IMR-90 (cell line): Measurements from ENCODE around the gene EIF2A. TPM values are rescaled to one million over a fixed set of nuclear protein-coding genes. Genes with fewer than 3 reads are reported as not detected.
A peak's percentile ranks its signal among the peaks of the same experiment; 100 is the strongest.

Experiments
- ATAC-seq: fragments of 200-7000 bp; cut with Tn5 transposase; 2 replicates; pipeline ENCODE4 v1.9.1; 2020; ENCODE audit warnings: low read depth, mild to moderate bottlenecking, moderate library complexity
- BruUV-seq: library from RNA; stranded (reverse); fragments of 400-500 nt; replicated peaks from 2 replicates; lab custom pipeline; 2021; lab: Mats Ljungman, UMichigan
- CTCF ChIA-PET: fragments of 300-600 bp; formaldehyde crosslinking; extraction: SDS; loops from one replicate; lab custom pipeline; 2021; ENCODE audit warnings: antibody characterized with exemption; lab: Yijun Ruan, JAX
- POLR2A ChIA-PET: fragments of 300-600 bp; sonication (Branson Sonifier 250); formaldehyde crosslinking; loops from one replicate; lab custom pipeline; 2022; ENCODE audit warnings: antibody characterized with exemption; ENCODE audit not compliant: unreplicated experiment; lab: Charles Lee
- DNase-seq: peaks from one replicate; pipeline ENCODE4 v3.0.0; 2013
- H2AFZ ChIP-seq: replicated peaks from 2 replicates; pipeline ENCODE3; 2013; ENCODE audit warnings: low read length, mild to moderate bottlenecking; ENCODE audit not compliant: poor library complexity
- H2AK5ac ChIP-seq: 2 replicates; pipeline ENCODE4 v1.6.1; 2013; ENCODE audit warnings: low read depth, low read length, inconsistent platforms
- H2AK9ac ChIP-seq: replicated peaks from 2 replicates; pipeline ENCODE3; 2013; ENCODE audit warnings: mild to moderate bottlenecking, low read depth, low read length, moderate library complexity; ENCODE audit not compliant: poor library complexity
- H2BK120ac ChIP-seq: 2 replicates; pipeline ENCODE4 v1.6.1; 2013; ENCODE audit warnings: low read depth, low read length, inconsistent platforms
- H2BK15ac ChIP-seq: 3 replicates; pipeline ENCODE4 v1.6.1; 2013; ENCODE audit warnings: low read depth, low read length, inconsistent platforms
- H2BK20ac ChIP-seq: 2 replicates; pipeline ENCODE4 v1.6.1; 2013; ENCODE audit warnings: low read depth, mild to moderate bottlenecking, inconsistent platforms, low read length, moderate library complexity
- H2BK5ac ChIP-seq: 2 replicates; pipeline ENCODE4 v1.6.1; 2013; ENCODE audit warnings: mild to moderate bottlenecking, low read depth, low read length, inconsistent platforms; ENCODE audit not compliant: poor library complexity, severe bottlenecking
- H3K14ac ChIP-seq: replicated peaks from 2 replicates; pipeline ENCODE4 v1.6.1; 2013; ENCODE audit warnings: low read depth, low read length, inconsistent platforms
- H3K18ac ChIP-seq: 2 replicates; pipeline ENCODE4 v1.6.1; 2013; ENCODE audit warnings: low read depth, low read length, control low read depth
- H3K23ac ChIP-seq: 2 replicates; pipeline ENCODE4 v1.6.1; 2013; ENCODE audit warnings: low read depth, low read length, inconsistent platforms
- H3K27ac ChIP-seq: 2 replicates; pipeline ENCODE4 v1.5.1; 2013; ENCODE audit warnings: mild to moderate bottlenecking, control low read depth, low read length; ENCODE audit not compliant: insufficient read depth
- H3K27me3 ChIP-seq: 2 replicates; pipeline ENCODE4 v1.6.1; 2013; ENCODE audit warnings: low read length; ENCODE audit not compliant: control insufficient read depth, insufficient read depth
- H3K36me3 ChIP-seq: 2 replicates; pipeline ENCODE4 v1.6.1; 2013; ENCODE audit warnings: low read length, mixed read lengths; ENCODE audit not compliant: control insufficient read depth, insufficient read depth
- H3K4ac ChIP-seq: 2 replicates; pipeline ENCODE4 v1.6.1; 2013; ENCODE audit warnings: low read depth, low read length, inconsistent platforms
- H3K4me1 ChIP-seq: 2 replicates; pipeline ENCODE4 v1.6.1; 2013; ENCODE audit warnings: low read length, mixed read lengths; ENCODE audit not compliant: control insufficient read depth, insufficient read depth
- H3K4me2 ChIP-seq: 2 replicates; pipeline ENCODE4 v1.6.1; 2013; ENCODE audit warnings: low read depth, mild to moderate bottlenecking, control low read depth, low read length, moderate library complexity
- H3K4me3 ChIP-seq: 2 replicates; pipeline ENCODE4 v1.5.1; 2013; ENCODE audit warnings: low read depth, mild to moderate bottlenecking, control low read depth, low read length, moderate library complexity; ENCODE audit not compliant: insufficient read depth
- H3K56ac ChIP-seq: 2 replicates; pipeline ENCODE4 v1.6.1; 2013; ENCODE audit warnings: low read length, inconsistent platforms; ENCODE audit not compliant: insufficient read depth; ENCODE audit errors: extremely low read depth
- H3K79me1 ChIP-seq, 2 experiments: 2 replicates each; pipeline ENCODE4 v1.6.1; 2013; ENCODE audit warnings: low read length in 2 of 2, inconsistent platforms in 1 of 2, low read depth in 1 of 2
- H3K9ac ChIP-seq: 2 replicates; pipeline ENCODE4 v1.6.1; 2013; ENCODE audit warnings: low read depth, low read length, control low read depth
- H3K9me1 ChIP-seq: 2 replicates; pipeline ENCODE4 v1.6.1; 2013; ENCODE audit warnings: low read length, inconsistent platforms; ENCODE audit not compliant: insufficient read depth
- H3K9me3 ChIP-seq: 2 replicates; pipeline ENCODE4 v1.6.1; 2013; ENCODE audit warnings: low read length; ENCODE audit not compliant: control insufficient read depth, insufficient read depth
- H4K20me1 ChIP-seq: 2 replicates; pipeline ENCODE4 v1.6.1; 2013; ENCODE audit warnings: low read length, inconsistent platforms; ENCODE audit not compliant: insufficient read depth
- H4K5ac ChIP-seq: 2 replicates; pipeline ENCODE4 v1.6.1; 2013; ENCODE audit warnings: mild to moderate bottlenecking, low read depth, low read length, control low read depth
- H4K8ac ChIP-seq, 2 experiments: 2 replicates each; pipeline ENCODE4 v1.6.1; 2013; ENCODE audit warnings: low read depth in 2 of 2, low read length in 2 of 2, control low read depth in 1 of 2, inconsistent platforms in 1 of 2
- H4K91ac ChIP-seq: 2 replicates; pipeline ENCODE4 v1.6.1; 2013; ENCODE audit warnings: low read depth, low read length, inconsistent platforms; ENCODE audit not compliant: insufficient read depth
- CHD1 ChIP-seq: IDR thresholded peaks from 2 replicates; pipeline ENCODE4 v1.6.1; 2012; ENCODE audit warnings: low read depth, low read length, improper control_type of control experiment
- NFE2L2 ChIP-seq: fragments of 150-350 bp; IDR thresholded peaks from 2 replicates; pipeline ENCODE4 v1.6.1; 2016; ENCODE audit warnings: low read depth, mild to moderate bottlenecking, low read length
- POLR2A ChIP-seq: IDR thresholded peaks from 2 replicates; pipeline ENCODE4 v1.6.1; 2012; ENCODE audit warnings: mild to moderate bottlenecking, low read depth, low read length
- RAD21 ChIP-seq: IDR thresholded peaks from 2 replicates; pipeline ENCODE4 v1.6.1; 2012; ENCODE audit warnings: low read length, improper control_type of control experiment
- RFX5 ChIP-seq: IDR thresholded peaks from 2 replicates; pipeline ENCODE4 v1.8.0; 2012; ENCODE audit warnings: low read depth, mild to moderate bottlenecking, low read length, moderate library complexity
- WGBS, 2 experiments: methylation state at CpG; one replicate each; pipeline versions ENCODE4 v1.1.5 to v1.1.7; 2013; ENCODE audit warnings: missing lambda C conversion rate in 2 of 2; ENCODE audit not compliant: insufficient read length in 1 of 2; ENCODE audit errors: extremely low coverage in 2 of 2; 5-methylcytosine and 5-hydroxymethylcytosine counted together
- dilution Hi-C: fragments of 300-500 bp; cut with HindIII; formaldehyde crosslinking; loops from one replicate; pipeline ENCODE4 v1.14.3; 2018; ENCODE audit warnings: low sequenced_read_pairs; ENCODE audit not compliant: unreplicated experiment
- in situ Hi-C: fragments of 300-500 bp; cut with MboI; formaldehyde crosslinking; loops from 3 replicates; pipeline ENCODE4 v1.14.3; 2019; ENCODE audit warnings: low sequenced_read_pairs, inconsistent platforms, mixed read lengths
- intact Hi-C: fragments of 100-400 bp; cut with micrococcal nuclease; formaldehyde crosslinking; loops from 2 replicates; pipeline ENCODE4 v1.10.0; 2022
- polyA plus RNA-seq, 3 experiments: library from polyadenylated mRNA; depleted of rRNA; stranded (reverse); fragments of >200 nt; gene quantifications; 2 replicates each; pipeline ENCODE4 v1.2.3, GENCODE V29; 2012; ENCODE audit warnings: low replicate concordance in 1 of 3
- total RNA-seq: library from RNA; depleted of rRNA; stranded (reverse); fragments of >200 nt; gene quantifications from 2 replicates; pipeline ENCODE4 v1.2.3, GENCODE V29; 2012

The EIF2A gene
- total and polyA plus RNA-seq, 2 of the 4 experiments (the other 2 are of a cell fraction): 61.2 to 166 TPM

DNA sequence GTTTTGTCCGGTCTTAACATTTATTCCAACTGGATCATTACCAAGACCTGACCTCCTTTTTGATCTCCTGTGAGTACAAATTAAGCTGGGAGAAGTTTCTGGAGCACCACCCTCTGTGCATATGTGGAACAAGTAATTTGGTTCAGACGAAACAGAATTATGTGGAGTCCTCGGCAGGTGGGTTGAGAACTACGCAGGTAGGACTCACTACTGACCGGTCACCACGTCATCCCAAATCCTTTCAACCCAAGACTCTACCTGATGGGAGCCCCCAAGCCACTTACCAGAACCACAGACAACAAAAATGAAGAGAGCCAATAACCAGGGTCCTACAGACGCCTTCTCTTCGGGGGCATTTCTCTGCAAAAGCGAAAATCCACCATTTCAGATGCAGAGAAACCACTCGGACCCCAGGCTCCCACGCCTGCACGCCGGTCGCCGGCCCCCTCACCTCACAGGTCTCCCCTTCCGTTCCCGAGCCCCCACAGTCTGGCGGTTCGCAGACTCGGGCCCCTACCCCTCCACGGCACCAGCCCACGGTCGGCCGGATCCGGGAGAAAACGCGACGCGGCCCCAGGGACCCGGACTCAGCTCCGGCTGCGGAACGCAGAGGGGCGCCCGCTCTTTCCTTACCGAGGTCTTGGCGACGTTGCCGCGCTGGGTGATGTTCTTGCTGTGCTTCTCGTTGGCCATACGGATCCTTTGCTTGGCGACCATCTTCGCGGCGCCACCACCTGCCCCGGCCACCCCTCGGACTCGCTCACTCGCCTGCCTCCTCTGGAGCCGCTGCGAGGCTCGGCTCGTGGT is 965 bp upstream of the EIF2A start:
- Histone ChIP-seq H3K4me3 (peak overlapping the region; percentile 90), H4K91ac (peak overlapping the region; percentile 36), H3K23ac (peak overlapping the region; percentile 32), H3K14ac (peak overlapping the region; percentile 65), H3K79me1 (peaks cover 12 to 54% of the 10 kb centered on the region in 2 experiments), H4K8ac (peak overlapping the region; percentile 29 to 44; a peak in 1 of 4 replicates), H3K27ac (peak overlapping the region; percentile 87), H2BK5ac (peak overlapping the region; percentile 81), H2AK5ac (peak overlapping the region; percentile 61), H3K18ac (peak overlapping the region; percentile 16), H3K9me3 (no peaks in the 10 kb centered on the region), H2BK15ac (no peak overlapping the region), H3K56ac (peak overlapping the region; percentile 56), H3K4me2 (peak overlapping the region; percentile 77), H3K4me1 (no peaks in the 10 kb centered on the region), H2AFZ (peak overlapping the region; percentile 93), H3K36me3 (no peaks in the 10 kb centered on the region), H4K20me1 (peaks cover 33% of the 10 kb centered on the region; the same call in 1 of the 2 replicates), H2AK9ac (peak overlapping the region; percentile 89), H3K9me1 (no peaks in the 10 kb centered on the region), H2BK20ac (no peak overlapping the region), H3K9ac (peak overlapping the region; percentile 90), H4K5ac (peak overlapping the region; percentile 43), H2BK120ac (0 out of 2 replicates have a peak overlapping the region, but pooled peaks have one; percentile 32), H3K4ac (peak overlapping the region; percentile 74), H3K27me3 (no peaks in the 10 kb centered on the region)
- ATAC-seq (no peak; the same call in 1 of the 2 replicates), DNase-seq (no peak)
- dilution Hi-C loops: no loop called here
- ChIA-PET POLR2A (interaction anchor here (0.6 to 0.9 kb wide), 3 partner anchors 13 to 217 kb away, joined by 3 read pairs; partner anchors contain the start of gene SELENOT), CTCF (interaction anchor here (1.0 to 1.8 kb wide), 2 partner anchors 11 to 12 kb away, joined by 3 to 4 read pairs; no protein-coding TSS in a partner anchor)
- BruUV-seq: no TSS peak
- TF ChIP-seq NFE2L2 (no peak), RAD21 (no peak), POLR2A (no peak), CHD1 (peak; percentile 32; the same call in 1 of the 2 replicates), RFX5 (no peak)
- intact Hi-C loops: no loop called here
- in situ Hi-C loops: no loop called here
- WGBS, 2 experiments: 0% methylated on average over 25 of the region's 54 CpGs; no CpG with 5 or more reads in 1 of the 2 experiments
